HepG2 (cell line): ENCODE data around the gene VAMP5. TPM values are rescaled to one million over a fixed set of nuclear protein-coding genes. Genes with fewer than 3 reads are reported as not detected.

Source experiments
- CC2D1A ChIP-seq: sonication (generic); formaldehyde crosslinking; IDR thresholded peaks from 2 replicates; pipeline ENCODE4 v1.8.1; 2023; ENCODE audit warnings: mild to moderate bottlenecking, missing genetic modification reagents
- FOSL2 ChIP-seq: sonication (generic); formaldehyde crosslinking; IDR thresholded peaks from 2 replicates; pipeline ENCODE4 v1.4.0; 2020; ENCODE audit warnings: missing genetic modification reagents
- FOXK2 ChIP-seq: fragments of 450-650 bp; IDR thresholded peaks from 2 replicates; pipeline ENCODE4 v1.6.1; 2016
- HCFC1 ChIP-seq: fragments of 150-350 bp; IDR thresholded peaks from 2 replicates; pipeline ENCODE4 v1.6.1; 2014; ENCODE audit warnings: low read depth, low read length
- HES4 ChIP-seq: sonication (generic); formaldehyde crosslinking; IDR thresholded peaks from 2 replicates; pipeline ENCODE4 v1.9.0; 2021; ENCODE audit warnings: mild to moderate bottlenecking, missing genetic modification reagents, borderline replicate concordance
- HMGA1 ChIP-seq: sonication (generic); formaldehyde crosslinking; conservative IDR thresholded peaks from 2 replicates; pipeline ENCODE4 v1.4.0; 2020; ENCODE audit warnings: missing genetic modification reagents
- IKZF1 ChIP-seq: fragments of 450-650 bp; IDR thresholded peaks from 2 replicates; pipeline ENCODE4 v1.7.1; 2016
- IKZF4 ChIP-seq: sonication (generic); formaldehyde crosslinking; IDR thresholded peaks from 2 replicates; pipeline ENCODE4 v1.5.1; 2020; ENCODE audit warnings: borderline replicate concordance, mild to moderate bottlenecking, low read depth, missing genetic modification reagents; ENCODE audit errors: not compliant biosample characterization
- JDP2 ChIP-seq: sonication (generic); formaldehyde crosslinking; IDR thresholded peaks from 2 replicates; pipeline ENCODE4 v1.8.1; 2022; ENCODE audit warnings: missing genetic modification reagents, borderline replicate concordance
- KLF11 ChIP-seq: IDR thresholded peaks from 2 replicates; pipeline ENCODE4 v1.6.1; 2016; ENCODE audit warnings: missing compliant biosample characterization
- MATR3 ChIP-seq: sonication (generic); formaldehyde crosslinking; IDR thresholded peaks from 2 replicates; pipeline ENCODE4 v1.4.0; 2020; ENCODE audit warnings: missing genetic modification reagents
- MTF1 ChIP-seq: sonication (generic); formaldehyde crosslinking; IDR thresholded peaks from 2 replicates; pipeline ENCODE4 v1.5.0; 2020; ENCODE audit warnings: missing genetic modification reagents
- MXD1 ChIP-seq: sonication (generic); formaldehyde crosslinking; IDR thresholded peaks from 2 replicates; pipeline ENCODE4 v1.4.0; 2020; ENCODE audit warnings: mild to moderate bottlenecking, missing genetic modification reagents
- NR1H2 ChIP-seq: sonication (generic); formaldehyde crosslinking; IDR thresholded peaks from 2 replicates; pipeline ENCODE4 v1.8.1; 2022; ENCODE audit warnings: low read depth, missing genetic modification reagents, borderline replicate concordance
- PAWR ChIP-seq: sonication (generic); formaldehyde crosslinking; IDR thresholded peaks from 2 replicates; pipeline ENCODE4 v1.4.0; 2020; ENCODE audit warnings: missing genetic modification reagents, mild to moderate bottlenecking, borderline replicate concordance
- PCBP1 ChIP-seq: fragments of 200-400 bp; formaldehyde crosslinking; IDR thresholded peaks from 2 replicates; pipeline ENCODE4 v1.6.1; 2017; ENCODE audit warnings: mild to moderate bottlenecking, low read depth, low read length, borderline replicate concordance
- RXRA ChIP-seq: sonication (generic); formaldehyde crosslinking; IDR thresholded peaks from 2 replicates; pipeline ENCODE4 v1.5.1; 2020; ENCODE audit warnings: missing genetic modification reagents
- SALL1 ChIP-seq: sonication (generic); formaldehyde crosslinking; IDR thresholded peaks from 2 replicates; pipeline ENCODE4 v1.8.0; 2022; ENCODE audit warnings: mild to moderate bottlenecking, missing genetic modification reagents
- SOX13 ChIP-seq, 3 experiments: fragments of 450-650 bp in 1 of 3; sonication (generic) in 1 of 3; formaldehyde crosslinking in 1 of 3; IDR thresholded peaks in 2 of 3; conservative IDR thresholded peaks in 1 of 3; 2 replicates each; pipeline versions ENCODE4 v1.5.0 to v1.6.1; 2016 to 2020; ENCODE audit warnings: antibody characterized with exemption in 1 of 3, mild to moderate bottlenecking in 1 of 3, missing compliant biosample characterization in 1 of 3, missing genetic modification reagents in 1 of 3, moderate library complexity in 1 of 3
- ZBTB2 ChIP-seq: sonication (generic); formaldehyde crosslinking; IDR thresholded peaks from 2 replicates; pipeline ENCODE4 v1.8.0; 2022; ENCODE audit warnings: low read depth, missing genetic modification reagents
- ZNF121 ChIP-seq: sonication (generic); formaldehyde crosslinking; IDR thresholded peaks from 2 replicates; pipeline ENCODE4 v1.5.0; 2020; ENCODE audit warnings: mild to moderate bottlenecking, missing genetic modification reagents
- ZNF296 ChIP-seq: sonication (generic); formaldehyde crosslinking; conservative IDR thresholded peaks from 2 replicates; pipeline ENCODE4 v1.5.0; 2020; ENCODE audit warnings: mild to moderate bottlenecking, missing genetic modification reagents
- ZNF33B ChIP-seq: sonication (generic); formaldehyde crosslinking; IDR thresholded peaks from 2 replicates; pipeline ENCODE4 v1.5.1; 2020; ENCODE audit warnings: mild to moderate bottlenecking, missing genetic modification reagents
- ZNF589 ChIP-seq: sonication (generic); formaldehyde crosslinking; conservative IDR thresholded peaks from 2 replicates; pipeline ENCODE4 v1.8.0; 2022; ENCODE audit warnings: mild to moderate bottlenecking, moderate library complexity, missing genetic modification reagents
- ZNF747 ChIP-seq: sonication (generic); formaldehyde crosslinking; IDR thresholded peaks from 2 replicates; pipeline ENCODE4 v1.8.1; 2023; ENCODE audit warnings: missing genetic modification reagents, mild to moderate bottlenecking, borderline replicate concordance
- ZNF891 ChIP-seq: sonication (generic); formaldehyde crosslinking; IDR thresholded peaks from 2 replicates; pipeline ENCODE4 v1.5.0; 2020; ENCODE audit warnings: mild to moderate bottlenecking, missing genetic modification reagents
- ZSCAN20 ChIP-seq: sonication (generic); formaldehyde crosslinking; IDR thresholded peaks from 2 replicates; pipeline ENCODE4 v1.4.0; 2020; ENCODE audit warnings: missing genetic modification reagents, mild to moderate bottlenecking, borderline replicate concordance
- ZSCAN5A ChIP-seq: sonication (generic); formaldehyde crosslinking; IDR thresholded peaks from 2 replicates; pipeline ENCODE4 v1.8.0; 2022; ENCODE audit warnings: mild to moderate bottlenecking, missing genetic modification reagents, borderline replicate concordance
- polyA plus RNA-seq, 8 experiments: library from polyadenylated mRNA; depleted of rRNA in 3 of 8; stranded (reverse) in 7 of 8; unstranded in 1 of 8; fragments of >200 nt; fragmentation: Illumina TruSeq in 4 of 8; extraction: Trizol in 4 of 8; gene quantifications; 2 replicates each; pipeline versions ENCODE4 v1.2.1 to v1.2.3, GENCODE V29; 2011 to 2016; ENCODE audit warnings: low read depth in 4 of 8, missing spikeins in 1 of 8, mixed read lengths in 1 of 8; ENCODE audit not compliant: insufficient read depth in 1 of 8
- total RNA-seq, 5 experiments: library from RNA; depleted of rRNA; stranded (reverse); fragments of >200 nt; fragmentation: Illumina TruSeq; extraction: Trizol; gene quantifications; 2 replicates each; pipeline ENCODE4 v1.2.3, GENCODE V29; 2016; ENCODE audit warnings: low read depth in 1 of 5

VAMP5 gene
- total and polyA plus RNA-seq, 2 of the 13 experiments (the other 11 are each of a cell fraction or from before 2014, with no cell fraction given): 7.2 to 56.7 TPM

GRCh38 chr2:85601771-85602475 lies 17.7 kb downstream of the VAMP5 start (continued):
- 0 out of 2 replicates have a peak, but pooled peaks have one; percentile 61 for TF ChIP-seq PAWR (CRISPR knock-in tag)
- no peak for TF ChIP-seq CC2D1A (CRISPR knock-in tag)
- peak; percentile 28; the same call in 1 of the 2 replicates for TF ChIP-seq ZNF747 (CRISPR knock-in tag)
- TF ChIP-seq SOX13 (IDR thresholded peaks at IDR 0.05): no peak
- peak in 1 of 2 experiments; percentile 44; a peak in 1 of 4 replicates for TF ChIP-seq SOX13 (CRISPR knock-in tag; conservative IDR thresholded peaks at IDR 0.05 in 1 of 2, IDR thresholded peaks at IDR 0.05 in 1 of 2)
- TF ChIP-seq RXRA: peak; percentile 55
- no peak for TF ChIP-seq HES4 (CRISPR knock-in tag)
- TF ChIP-seq JDP2 (CRISPR knock-in tag): no peak
- 0 out of 2 replicates have a peak, but pooled peaks have one; percentile 39 for TF ChIP-seq ZNF296
- no peak; the same call in 1 of the 2 replicates for TF ChIP-seq MXD1 (CRISPR knock-in tag)
- TF ChIP-seq MATR3 (CRISPR knock-in tag): no peak
- TF ChIP-seq ZSCAN20 (CRISPR knock-in tag): no peak
- TF ChIP-seq FOSL2: peak; percentile 21; the same call in 1 of the 2 replicates
- TF ChIP-seq ZNF589 (CRISPR knock-in tag): no peak
- no peak for TF ChIP-seq ZBTB2
- TF ChIP-seq NR1H2 (CRISPR knock-in tag): no peak
- no peak for TF ChIP-seq FOXK2
- peak; percentile 92 for TF ChIP-seq PCBP1
- TF ChIP-seq ZNF891 (CRISPR knock-in tag): no peak; the same call in 1 of the 2 replicates
- TF ChIP-seq IKZF1: no peak
- TF ChIP-seq HCFC1: no peak
- no peak for TF ChIP-seq ZSCAN5A (CRISPR knock-in tag)
- peak; percentile 30; the same call in 1 of the 2 replicates for TF ChIP-seq SALL1 (CRISPR knock-in tag)
- no peak for TF ChIP-seq MTF1 (CRISPR knock-in tag)
- peak; percentile 88 for TF ChIP-seq KLF11 (CRISPR knock-in tag)
- TF ChIP-seq IKZF4 (CRISPR knock-in tag): no peak
- TF ChIP-seq HMGA1: no peak
- TF ChIP-seq ZNF33B: no peak
- TF ChIP-seq ZNF121: no peak
